ENCODE results near the gene RGS3.

The RGS3 gene

DNA sequence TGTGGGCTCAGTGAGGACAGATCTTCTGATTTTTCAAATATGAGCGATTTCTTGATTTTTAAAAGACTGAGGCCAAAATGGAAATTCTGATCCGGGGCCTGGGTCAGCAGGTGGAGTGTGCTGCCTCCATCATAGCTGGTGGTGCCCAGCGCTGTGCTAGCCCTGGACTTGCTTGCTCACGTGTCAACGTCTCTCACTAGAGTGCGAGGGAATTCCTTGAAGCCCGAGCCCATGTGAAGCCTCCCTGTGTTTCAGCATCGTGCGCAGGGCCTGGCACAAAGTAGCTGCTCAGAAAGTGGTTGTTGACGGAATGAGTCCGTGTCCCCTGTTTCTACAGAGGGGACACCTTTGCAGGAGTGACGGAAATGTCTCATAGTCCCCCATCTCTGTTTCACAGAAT is 50.5 kb downstream of the RGS3 start:
- DNase-seq: no peak

DNA sequence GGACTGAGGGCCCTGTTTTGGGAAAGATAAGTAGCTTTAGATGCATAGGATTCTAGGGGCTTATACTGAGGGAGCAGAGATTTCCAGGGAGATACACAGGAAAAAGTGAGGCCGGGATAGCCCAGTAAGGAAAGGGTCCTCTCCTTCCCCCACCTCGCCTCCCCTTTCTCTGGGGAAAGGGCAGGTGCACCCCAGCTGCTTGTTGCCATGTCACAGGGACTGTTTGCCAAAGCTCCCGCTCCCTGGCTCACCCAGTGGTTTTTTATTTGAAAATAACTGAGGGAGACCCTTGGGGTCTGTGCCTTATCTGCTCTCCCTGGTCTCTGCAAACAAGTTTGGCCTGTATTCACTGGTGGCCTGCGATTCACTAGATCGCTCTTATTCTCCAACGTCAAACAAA is 51.2 kb downstream of the RGS3 start:
- DNase-seq: no peak

- no peak for DNase-seq
Measured at GRCh38 chr9:113515862-113516261, 52.3 kb downstream of the RGS3 start.

- DNase-seq: peak; percentile 65
Measured at GRCh38 chr9:113516840-113517577, 53.5 kb downstream of the RGS3 start.

DNA sequence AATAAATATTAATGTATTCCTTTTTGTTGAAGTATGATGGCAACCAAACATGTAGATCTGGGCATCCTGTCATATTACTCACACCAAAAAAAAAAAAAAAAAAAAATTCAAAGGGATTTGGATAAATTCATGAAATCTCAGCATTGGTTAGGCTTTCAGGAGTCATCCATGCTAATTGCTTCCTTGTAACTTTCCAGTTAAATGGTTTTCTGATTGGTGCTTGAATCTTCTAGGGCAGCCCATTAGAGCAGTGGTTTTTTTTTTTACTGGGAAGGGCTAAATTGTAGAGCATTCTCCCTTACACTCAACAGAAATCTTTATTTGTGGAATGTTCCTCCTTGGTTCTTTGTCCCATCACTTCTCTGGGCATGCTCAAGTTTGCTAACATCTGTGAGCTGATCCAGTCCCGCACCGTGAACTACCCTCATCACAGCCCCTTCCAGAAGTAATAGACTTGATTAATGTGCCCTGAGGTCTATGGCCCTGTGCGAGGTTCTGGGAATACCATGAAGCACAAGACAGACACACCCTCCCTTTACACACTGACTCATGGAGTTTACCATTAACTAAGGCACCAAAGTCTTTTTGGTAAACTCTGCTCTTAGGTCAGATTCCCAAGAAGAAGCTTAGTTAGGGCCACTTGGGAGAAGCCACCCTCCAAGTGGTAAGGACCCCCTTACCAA is 56.0 kb downstream of the RGS3 start:
- DNase-seq: peak; percentile 22

GRCh38 chr9:113520109-113520642 is 56.6 kb downstream of the RGS3 start:
- DNase-seq: peak; percentile 23

GRCh38 chr9:113521693-113522255 is 58.2 kb downstream of the RGS3 start:
- DNase-seq: no peak

DNA sequence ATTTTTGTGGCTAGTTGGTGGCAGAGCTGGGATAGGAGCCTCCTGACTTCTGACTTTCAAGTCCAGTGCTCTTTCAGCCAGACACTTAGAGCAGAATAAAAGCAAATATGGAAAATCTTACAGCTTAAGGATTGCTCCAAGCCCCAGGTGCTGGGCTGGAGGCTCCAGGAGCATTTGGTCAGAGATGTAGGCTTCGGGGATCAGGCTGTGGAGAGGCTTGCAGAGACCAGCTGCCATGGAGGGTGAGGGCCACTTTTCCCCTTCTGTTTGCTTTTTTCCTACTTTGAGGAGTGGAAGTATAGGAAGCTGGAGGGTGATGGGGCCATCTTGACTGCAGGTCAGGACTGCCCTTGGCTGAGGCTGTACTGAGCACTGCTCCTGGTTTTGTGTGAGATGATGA is 58.9 kb downstream of the RGS3 start:
- no peak for DNase-seq

DNA sequence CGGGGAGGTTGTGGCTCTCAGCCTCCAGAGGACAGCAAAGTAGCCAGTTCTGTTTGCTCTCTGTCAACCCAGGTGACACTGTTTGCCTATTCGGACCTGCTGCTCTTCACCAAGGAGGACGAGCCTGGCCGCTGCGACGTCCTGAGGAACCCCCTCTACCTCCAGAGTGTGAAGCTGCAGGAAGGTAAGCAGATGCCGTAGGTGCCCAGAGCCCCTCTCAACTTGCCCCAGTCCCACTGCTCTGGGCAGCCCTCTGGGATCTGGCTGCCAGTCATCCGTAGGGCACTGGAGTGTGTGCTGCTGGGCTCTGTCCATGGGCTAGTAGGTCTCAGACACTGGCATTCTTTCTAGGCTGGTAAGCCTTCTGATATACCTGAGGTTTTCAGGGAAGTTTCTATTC is 59.3 kb downstream of the RGS3 start:
- no peak for DNase-seq

DNA sequence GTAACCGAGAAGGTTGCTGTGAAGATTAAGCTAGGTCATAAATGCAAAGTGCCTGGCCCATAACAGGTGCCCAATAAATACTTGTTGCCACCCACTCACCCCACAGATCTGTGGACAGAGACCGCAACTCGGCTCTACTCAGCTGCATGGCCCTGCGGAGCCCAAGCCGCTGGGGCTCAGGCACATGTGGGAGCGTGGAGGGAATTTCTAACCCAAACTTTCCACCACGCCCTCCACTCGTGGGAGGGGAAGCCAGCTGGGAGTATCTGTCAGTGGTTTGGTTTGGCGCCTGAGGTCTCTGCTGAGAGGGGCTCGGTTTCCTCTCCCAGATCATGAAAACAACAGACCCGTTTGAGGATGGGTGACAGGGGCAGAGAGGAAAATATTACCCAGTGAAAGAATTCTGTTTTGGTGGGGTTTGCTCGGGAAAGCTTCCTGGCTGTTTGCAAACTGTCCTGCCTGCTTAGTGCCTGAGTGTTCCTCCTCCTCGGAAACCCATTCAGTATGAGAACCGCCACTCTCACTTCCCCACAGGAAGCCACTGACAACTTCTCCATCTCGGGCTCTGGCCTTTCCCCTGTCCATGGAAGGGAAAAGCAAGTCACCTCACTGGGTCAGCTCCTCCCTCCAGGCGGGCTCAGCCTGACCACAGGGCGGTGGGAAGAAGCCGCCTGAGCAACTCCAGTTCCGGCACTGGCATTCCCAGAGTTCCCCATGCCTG is 60.1 kb downstream of the RGS3 start:
- DNase-seq: no peak

- DNase-seq: no peak
Measured at GRCh38 chr9:113524468-113524867, 60.9 kb downstream of the RGS3 start.

DNA sequence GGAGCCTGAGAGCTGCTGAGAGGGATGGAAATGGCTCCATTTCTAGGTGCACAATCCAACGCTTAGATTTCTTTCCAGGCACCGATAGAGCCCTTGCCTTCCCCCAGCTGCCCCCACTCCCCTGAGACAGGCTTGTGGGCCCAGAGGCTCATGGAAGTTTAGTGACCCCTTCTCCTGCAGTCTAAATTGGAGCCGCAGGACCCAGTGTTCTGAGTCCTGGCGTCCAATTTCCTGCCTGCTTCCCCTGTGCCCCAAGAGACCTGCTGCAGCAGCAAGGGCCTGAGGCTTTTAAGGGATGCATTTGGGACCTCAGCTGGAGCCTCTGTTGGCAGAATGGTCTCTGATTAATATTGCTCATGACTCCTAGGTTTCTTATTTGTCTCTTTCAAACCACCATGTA is 61.7 kb downstream of the RGS3 start:
- no peak for DNase-seq

DNA sequence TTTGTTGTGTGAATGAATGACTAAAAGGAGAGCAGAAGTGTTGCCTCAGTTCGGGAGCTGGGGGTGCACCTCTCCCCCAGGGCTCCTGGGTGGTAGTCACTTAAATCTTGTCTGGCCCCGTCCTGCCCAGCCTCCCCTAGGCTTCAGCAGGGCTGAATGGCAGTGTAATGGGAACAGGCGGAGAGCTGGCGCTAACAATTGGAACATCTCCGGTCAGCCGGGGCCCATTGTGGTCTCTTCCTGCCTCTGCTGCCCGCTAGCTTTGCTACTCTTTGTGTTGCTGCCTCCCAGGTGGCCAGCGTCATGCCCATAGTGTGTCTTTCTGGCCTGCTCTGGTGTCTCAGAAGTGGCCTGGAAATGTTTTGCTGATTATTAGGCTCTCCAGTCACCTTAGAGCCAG is 62.3 kb downstream of the RGS3 start:
- DNase-seq: no peak

DNA sequence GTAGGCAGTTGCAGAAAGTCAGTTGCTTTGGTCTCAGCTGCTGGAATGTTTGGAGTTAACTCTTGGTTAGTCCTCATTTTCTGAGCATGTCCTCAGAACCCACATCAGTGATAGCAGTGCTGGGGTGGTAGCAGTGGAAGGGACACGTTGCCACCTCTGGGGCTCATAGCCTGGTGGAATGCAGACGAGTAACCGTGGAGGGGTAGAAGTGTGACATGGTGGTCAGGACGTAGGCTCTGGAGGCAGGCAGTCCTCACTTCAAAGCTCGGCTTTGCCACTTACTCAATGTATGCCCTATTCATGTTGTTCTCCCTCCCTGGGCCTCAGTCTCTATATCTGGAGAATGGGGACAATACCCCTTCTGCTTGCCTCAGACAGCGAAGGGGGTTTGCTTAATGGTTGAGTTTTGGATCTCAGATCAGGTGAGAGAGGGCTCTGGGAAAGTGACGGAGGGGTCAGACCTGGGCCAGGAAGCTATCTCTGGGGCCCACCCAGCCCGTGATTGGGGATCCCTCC is 62.8 kb downstream of the RGS3 start:
- DNase-seq: no peak

- no peak for DNase-seq
Measured at GRCh38 chr9:113526841-113527240, 63.3 kb downstream of the RGS3 start.

GRCh38 chr9:113528088-113528487 is 64.6 kb downstream of the RGS3 start:
- no peak for DNase-seq

DNA sequence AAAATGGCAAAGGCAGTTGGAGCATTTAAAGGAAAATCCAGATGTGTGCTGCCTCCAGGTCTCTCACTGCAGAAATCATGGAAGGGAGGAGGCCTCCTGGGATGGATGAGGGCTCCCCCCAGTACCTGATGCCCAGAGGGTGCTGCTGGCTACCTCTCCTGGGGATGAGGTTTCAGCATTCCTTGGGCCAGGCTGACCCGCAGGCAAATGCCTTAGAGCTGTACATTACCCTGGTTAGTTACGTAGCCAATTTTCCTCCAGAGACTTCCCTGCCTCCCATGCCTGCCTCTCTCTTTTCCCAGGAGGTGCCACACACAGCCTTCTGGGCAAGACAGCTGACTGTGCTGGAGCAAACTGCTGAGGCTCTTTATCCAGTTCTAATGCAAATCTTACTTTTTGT is 65.3 kb downstream of the RGS3 start:
- no peak for DNase-seq

GRCh38 chr9:113529336-113530009 is 65.9 kb downstream of the RGS3 start:
- no peak for DNase-seq

- no peak for DNase-seq
Measured at GRCh38 chr9:113530022-113530635, 66.6 kb downstream of the RGS3 start.

DNA sequence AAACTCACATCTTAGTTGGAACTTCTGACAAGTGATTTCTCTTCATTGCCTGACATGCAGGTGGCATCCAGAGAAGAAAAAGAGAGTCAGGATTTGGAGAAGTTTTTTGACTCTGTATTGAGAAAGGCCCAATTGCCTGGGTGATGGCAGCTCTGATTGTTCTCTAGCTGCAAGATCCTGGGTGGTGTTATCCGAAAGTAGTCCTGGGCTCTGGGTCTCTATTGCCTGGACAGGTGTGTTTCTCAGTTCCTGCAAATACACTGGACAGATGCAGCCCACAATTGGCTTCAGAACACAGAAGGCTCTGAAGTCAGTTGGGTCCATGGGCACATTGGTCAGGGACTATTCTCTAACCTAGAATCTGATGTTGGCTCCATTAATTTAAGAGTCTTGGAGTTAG is 67.4 kb downstream of the RGS3 start:
- DNase-seq: no peak

DNA sequence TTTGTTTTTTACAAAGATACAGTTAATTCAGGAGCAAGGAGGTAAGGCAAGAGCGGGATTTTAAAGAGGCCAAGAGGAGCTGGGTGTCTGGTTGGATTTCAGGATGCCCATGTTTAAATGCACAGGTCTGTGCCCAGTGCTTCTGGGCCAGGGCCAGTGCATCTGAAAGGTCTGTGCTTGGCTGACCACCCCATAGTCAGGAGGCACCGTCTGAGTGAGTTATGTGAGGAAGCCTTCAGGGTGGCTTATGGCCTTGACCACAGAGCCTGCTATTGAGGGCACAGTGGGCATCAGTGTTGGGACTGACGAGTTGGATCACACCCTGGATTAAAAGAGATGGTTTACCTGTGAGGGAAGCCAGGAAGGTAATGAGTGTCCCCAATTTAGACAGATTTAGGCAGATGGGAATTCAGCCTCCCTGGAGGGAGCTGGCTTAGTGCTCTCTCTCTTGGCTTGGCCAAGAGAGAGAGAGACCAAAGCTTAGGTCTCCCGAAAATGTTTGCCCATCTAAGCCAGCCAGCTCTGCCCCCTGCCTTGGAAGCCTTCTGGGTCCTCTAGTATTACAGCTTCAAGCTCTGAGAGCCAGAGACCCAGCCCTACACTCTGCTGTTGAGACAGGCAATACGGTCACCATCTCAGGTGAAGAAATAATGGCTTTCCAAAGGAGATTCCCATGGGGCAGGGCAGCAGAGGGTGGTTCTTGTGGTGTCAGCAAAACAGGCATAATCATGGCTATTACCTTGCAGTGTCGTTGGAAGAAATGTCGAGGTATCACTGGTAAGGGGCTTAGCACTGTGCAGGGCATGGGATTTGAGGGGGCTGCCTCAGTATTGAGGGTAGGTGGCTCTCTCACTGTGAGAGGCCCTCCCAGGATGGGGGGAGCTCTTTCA is 68.6 kb downstream of the RGS3 start:
- DNase-seq: no peak

Data from fibroblast of skin of right biceps (primary cell).